HEK293 (cell line): ENCODE results near the gene BTBD2.

Experiments
- BCL11B ChIP-seq: fragments of 450-650 bp; formaldehyde crosslinking; IDR thresholded peaks from 2 replicates; pipeline ENCODE4 v1.5.1; 2016; ENCODE audit warnings: low read depth, missing biosample characterization, missing genetic modification characterization
- MYNN ChIP-seq: fragments of 450-650 bp; formaldehyde crosslinking; IDR thresholded peaks from 2 replicates; pipeline ENCODE4 v1.5.1; 2016; ENCODE audit warnings: missing biosample characterization, missing genetic modification characterization, borderline replicate concordance
- SP7 ChIP-seq: fragments of 450-650 bp; formaldehyde crosslinking; IDR thresholded peaks from 2 replicates; pipeline ENCODE4 v1.5.1; 2016; ENCODE audit warnings: missing biosample characterization, missing genetic modification characterization
- YY1 ChIP-seq: fragments of 450-650 bp; formaldehyde crosslinking; IDR thresholded peaks from 2 replicates; pipeline ENCODE4 v1.5.1; 2018; ENCODE audit warnings: missing biosample characterization, missing genetic modification characterization
- ZBTB21 ChIP-seq: fragments of 450-650 bp; formaldehyde crosslinking; IDR thresholded peaks from 2 replicates; pipeline ENCODE4 v1.5.1; 2017; ENCODE audit warnings: missing biosample characterization, missing genetic modification characterization
- ZFHX2 ChIP-seq: fragments of 450-650 bp; formaldehyde crosslinking; conservative IDR thresholded peaks from 2 replicates; pipeline ENCODE4 v1.5.1; 2016; ENCODE audit warnings: missing biosample characterization, missing genetic modification characterization
- ZNF112 ChIP-seq: fragments of 450-650 bp; formaldehyde crosslinking; IDR thresholded peaks from 2 replicates; pipeline ENCODE4 v1.5.0; 2017; ENCODE audit warnings: missing biosample characterization, missing genetic modification characterization
- ZNF133 ChIP-seq: fragments of 450-650 bp; formaldehyde crosslinking; IDR thresholded peaks from 2 replicates; pipeline ENCODE4 v1.5.1; 2016; ENCODE audit warnings: missing biosample characterization, missing genetic modification characterization
- ZNF140 ChIP-seq: fragments of 450-650 bp; formaldehyde crosslinking; IDR thresholded peaks from 2 replicates; pipeline ENCODE4 v1.5.1; 2016; ENCODE audit warnings: missing biosample characterization, missing genetic modification characterization
- ZNF19 ChIP-seq: fragments of 450-650 bp; formaldehyde crosslinking; IDR thresholded peaks from 2 replicates; pipeline ENCODE4; 2016; ENCODE audit warnings: missing biosample characterization, missing genetic modification characterization, low read depth
- ZNF223 ChIP-seq: fragments of 450-650 bp; formaldehyde crosslinking; IDR thresholded peaks from 2 replicates; pipeline ENCODE4 v1.5.1; 2016; ENCODE audit warnings: missing biosample characterization, missing genetic modification characterization
- ZNF302 ChIP-seq: fragments of 450-650 bp; formaldehyde crosslinking; IDR thresholded peaks from 2 replicates; pipeline ENCODE4 v1.5.1; 2016; ENCODE audit warnings: missing biosample characterization, missing genetic modification characterization, low read depth
- ZNF350 ChIP-seq: fragments of 450-650 bp; formaldehyde crosslinking; IDR thresholded peaks from 2 replicates; pipeline ENCODE4 v1.5.0; 2017; ENCODE audit warnings: missing biosample characterization, mild to moderate bottlenecking, missing genetic modification characterization
- ZNF37A ChIP-seq: fragments of 450-650 bp; IDR thresholded peaks from 2 replicates; pipeline ENCODE4 v1.5.1; 2018; ENCODE audit warnings: missing biosample characterization, missing genetic modification characterization
- ZNF394 ChIP-seq: fragments of 450-650 bp; formaldehyde crosslinking; IDR thresholded peaks from 2 replicates; pipeline ENCODE4 v1.5.1; 2016; ENCODE audit warnings: missing biosample characterization, missing genetic modification characterization, mild to moderate bottlenecking, moderate library complexity, borderline replicate concordance
- ZNF426 ChIP-seq: fragments of 450-650 bp; formaldehyde crosslinking; IDR thresholded peaks from 2 replicates; pipeline ENCODE4 v1.5.1; 2017; ENCODE audit warnings: missing biosample characterization, missing genetic modification characterization, mild to moderate bottlenecking, inconsistent platforms, moderate library complexity
- ZNF433 ChIP-seq: fragments of 450-650 bp; formaldehyde crosslinking; IDR thresholded peaks from 2 replicates; pipeline ENCODE4 v1.5.1; 2016; ENCODE audit warnings: missing biosample characterization, missing genetic modification characterization, low read depth
- ZNF610 ChIP-seq: fragments of 450-650 bp; formaldehyde crosslinking; IDR thresholded peaks from 2 replicates; pipeline ENCODE4 v1.5.1; 2016; ENCODE audit warnings: missing biosample characterization, missing genetic modification characterization, borderline replicate concordance
- ZNF623 ChIP-seq: fragments of 450-650 bp; formaldehyde crosslinking; IDR thresholded peaks from 2 replicates; pipeline ENCODE4 v1.5.1; 2016; ENCODE audit warnings: missing biosample characterization, missing genetic modification characterization
- ZNF791 ChIP-seq: fragments of 450-650 bp; formaldehyde crosslinking; IDR thresholded peaks from 2 replicates; pipeline ENCODE4 v1.5.1; 2016; ENCODE audit warnings: missing biosample characterization, missing genetic modification characterization
- ZNF830 ChIP-seq: fragments of 450-650 bp; IDR thresholded peaks from 2 replicates; pipeline ENCODE4 v1.5.0; 2018; ENCODE audit warnings: missing biosample characterization, missing genetic modification characterization, low read depth, mild to moderate bottlenecking, moderate library complexity
- TF ChIP-seq, protein P1 (sequence below): fragments of 450-650 bp; formaldehyde crosslinking; IDR thresholded peaks from 2 replicates; pipeline ENCODE4 v1.5.1; 2017; ENCODE audit warnings: missing biosample characterization, mild to moderate bottlenecking, missing genetic modification characterization, moderate library complexity
- TF ChIP-seq, protein P2 (sequence below): fragments of 450-650 bp; formaldehyde crosslinking; IDR thresholded peaks from 2 replicates; pipeline ENCODE4 v1.5.1; 2017; ENCODE audit warnings: missing biosample characterization, missing genetic modification characterization
- TF ChIP-seq, protein P3 (sequence below): fragments of 450-650 bp; formaldehyde crosslinking; IDR thresholded peaks from 2 replicates; pipeline ENCODE4 v1.5.1; 2016; ENCODE audit warnings: missing biosample characterization, missing genetic modification characterization
- TF ChIP-seq, protein P4 (sequence below): fragments of 450-650 bp; formaldehyde crosslinking; IDR thresholded peaks from 2 replicates; pipeline ENCODE4 v1.5.1; 2016; ENCODE audit warnings: missing biosample characterization, missing genetic modification characterization
- TF ChIP-seq, protein P5 (sequence below): fragments of 450-650 bp; formaldehyde crosslinking; conservative IDR thresholded peaks from 2 replicates; pipeline ENCODE4 v1.5.1; 2016; ENCODE audit warnings: low read depth, missing biosample characterization, missing genetic modification characterization

BTBD2 gene

DNA sequence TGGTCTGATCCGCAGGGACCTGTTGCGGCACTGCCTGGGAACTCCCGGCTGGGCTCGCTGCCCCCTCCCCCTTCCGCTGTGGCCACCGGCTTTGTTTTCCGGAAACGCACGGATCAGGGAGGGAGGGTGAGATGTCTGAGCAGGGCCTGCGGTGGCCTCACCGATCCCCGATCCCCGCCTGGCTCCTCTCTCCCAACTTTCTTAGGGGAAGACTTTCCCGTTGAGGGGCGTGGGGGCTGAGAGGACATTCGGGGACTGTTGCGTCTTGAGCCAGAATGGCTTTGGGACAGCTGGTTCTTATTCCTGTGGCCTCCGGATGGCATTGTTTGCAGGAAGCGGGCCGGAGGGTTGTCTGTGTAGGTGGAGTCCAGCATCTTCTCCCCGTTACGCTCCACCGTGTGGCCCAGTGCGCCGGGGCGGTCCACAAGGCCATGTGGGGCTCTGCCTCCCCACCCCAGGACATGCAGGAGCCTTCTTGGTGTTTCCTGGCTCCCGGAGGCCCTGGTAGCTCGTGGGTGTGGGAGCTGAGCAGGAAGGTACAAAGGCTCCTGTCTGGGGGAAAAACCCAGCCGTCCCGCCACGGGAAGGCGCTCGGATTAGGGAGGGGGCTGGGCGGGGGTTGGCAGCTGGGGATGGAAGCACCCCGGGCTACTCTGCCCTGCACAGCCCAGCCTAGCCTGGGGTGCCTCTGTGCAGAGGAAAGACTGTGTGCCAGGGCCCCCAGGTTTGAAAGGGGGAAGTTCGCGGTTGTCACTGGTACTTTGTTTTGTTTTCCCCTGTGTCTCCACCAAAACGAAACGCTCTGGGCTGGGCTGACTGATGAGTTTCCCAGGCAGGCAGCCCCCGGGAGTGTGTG lies 73.2 kb downstream of the BTBD2 start (continued):
- TF ChIP-seq, protein P1, sequence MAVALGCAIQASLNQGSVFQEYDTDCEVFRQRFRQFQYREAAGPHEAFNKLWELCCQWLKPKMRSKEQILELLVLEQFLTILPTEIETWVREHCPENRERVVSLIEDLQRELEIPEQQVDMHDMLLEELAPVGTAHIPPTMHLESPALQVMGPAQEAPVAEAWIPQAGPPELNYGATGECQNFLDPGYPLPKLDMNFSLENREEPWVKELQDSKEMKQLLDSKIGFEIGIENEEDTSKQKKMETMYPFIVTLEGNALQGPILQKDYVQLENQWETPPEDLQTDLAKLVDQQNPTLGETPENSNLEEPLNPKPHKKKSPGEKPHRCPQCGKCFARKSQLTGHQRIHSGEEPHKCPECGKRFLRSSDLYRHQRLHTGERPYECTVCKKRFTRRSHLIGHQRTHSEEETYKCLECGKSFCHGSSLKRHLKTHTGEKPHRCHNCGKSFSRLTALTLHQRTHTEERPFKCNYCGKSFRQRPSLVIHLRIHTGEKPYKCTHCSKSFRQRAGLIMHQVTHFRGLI: peak; percentile 76
- no peak for TF ChIP-seq ZNF133 (tag by site-specific recombination)
- no peak for TF ChIP-seq ZNF830 (tag by site-specific recombination)
- TF ChIP-seq ZBTB21: no peak
- no peak for TF ChIP-seq ZNF623 (tag by site-specific recombination)
- no peak for TF ChIP-seq ZNF394 (tag by site-specific recombination)
- TF ChIP-seq, protein P2, sequence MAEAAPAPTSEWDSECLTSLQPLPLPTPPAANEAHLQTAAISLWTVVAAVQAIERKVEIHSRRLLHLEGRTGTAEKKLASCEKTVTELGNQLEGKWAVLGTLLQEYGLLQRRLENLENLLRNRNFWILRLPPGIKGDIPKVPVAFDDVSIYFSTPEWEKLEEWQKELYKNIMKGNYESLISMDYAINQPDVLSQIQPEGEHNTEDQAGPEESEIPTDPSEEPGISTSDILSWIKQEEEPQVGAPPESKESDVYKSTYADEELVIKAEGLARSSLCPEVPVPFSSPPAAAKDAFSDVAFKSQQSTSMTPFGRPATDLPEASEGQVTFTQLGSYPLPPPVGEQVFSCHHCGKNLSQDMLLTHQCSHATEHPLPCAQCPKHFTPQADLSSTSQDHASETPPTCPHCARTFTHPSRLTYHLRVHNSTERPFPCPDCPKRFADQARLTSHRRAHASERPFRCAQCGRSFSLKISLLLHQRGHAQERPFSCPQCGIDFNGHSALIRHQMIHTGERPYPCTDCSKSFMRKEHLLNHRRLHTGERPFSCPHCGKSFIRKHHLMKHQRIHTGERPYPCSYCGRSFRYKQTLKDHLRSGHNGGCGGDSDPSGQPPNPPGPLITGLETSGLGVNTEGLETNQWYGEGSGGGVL (tag by site-specific recombination): peak; percentile 15; the same call in 1 of the 2 replicates
- no peak for TF ChIP-seq ZNF426 (tag by site-specific recombination)
- TF ChIP-seq ZFHX2 (tag by site-specific recombination): peak; percentile 2; the same call in 1 of the 2 replicates
- no peak for TF ChIP-seq ZNF112 (tag by site-specific recombination)
- TF ChIP-seq ZNF223 (tag by site-specific recombination): no peak
- no peak for TF ChIP-seq YY1
- TF ChIP-seq, protein P3, sequence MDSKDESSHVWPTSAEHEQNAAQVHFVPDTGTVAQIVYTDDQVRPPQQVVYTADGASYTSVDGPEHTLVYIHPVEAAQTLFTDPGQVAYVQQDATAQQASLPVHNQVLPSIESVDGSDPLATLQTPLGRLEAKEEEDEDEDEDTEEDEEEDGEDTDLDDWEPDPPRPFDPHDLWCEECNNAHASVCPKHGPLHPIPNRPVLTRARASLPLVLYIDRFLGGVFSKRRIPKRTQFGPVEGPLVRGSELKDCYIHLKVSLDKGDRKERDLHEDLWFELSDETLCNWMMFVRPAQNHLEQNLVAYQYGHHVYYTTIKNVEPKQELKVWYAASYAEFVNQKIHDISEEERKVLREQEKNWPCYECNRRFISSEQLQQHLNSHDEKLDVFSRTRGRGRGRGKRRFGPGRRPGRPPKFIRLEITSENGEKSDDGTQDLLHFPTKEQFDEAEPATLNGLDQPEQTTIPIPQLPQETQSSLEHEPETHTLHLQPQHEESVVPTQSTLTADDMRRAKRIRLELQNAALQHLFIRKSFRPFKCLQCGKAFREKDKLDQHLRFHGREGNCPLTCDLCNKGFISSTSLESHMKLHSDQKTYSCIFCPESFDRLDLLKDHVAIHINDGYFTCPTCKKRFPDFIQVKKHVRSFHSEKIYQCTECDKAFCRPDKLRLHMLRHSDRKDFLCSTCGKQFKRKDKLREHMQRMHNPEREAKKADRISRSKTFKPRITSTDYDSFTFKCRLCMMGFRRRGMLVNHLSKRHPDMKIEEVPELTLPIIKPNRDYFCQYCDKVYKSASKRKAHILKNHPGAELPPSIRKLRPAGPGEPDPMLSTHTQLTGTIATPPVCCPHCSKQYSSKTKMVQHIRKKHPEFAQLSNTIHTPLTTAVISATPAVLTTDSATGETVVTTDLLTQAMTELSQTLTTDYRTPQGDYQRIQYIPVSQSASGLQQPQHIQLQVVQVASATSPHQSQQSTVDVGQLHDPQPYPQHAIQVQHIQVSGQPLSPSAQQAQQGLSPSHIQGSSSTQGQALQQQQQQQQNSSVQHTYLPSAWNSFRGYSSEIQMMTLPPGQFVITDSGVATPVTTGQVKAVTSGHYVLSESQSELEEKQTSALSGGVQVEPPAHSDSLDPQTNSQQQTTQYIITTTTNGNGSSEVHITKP (tag by site-specific recombination): 0 out of 2 replicates have a peak, but pooled peaks have one; percentile 46
- no peak for TF ChIP-seq ZNF610 (tag by site-specific recombination)
- no peak for TF ChIP-seq MYNN (tag by site-specific recombination)
- no peak for TF ChIP-seq ZNF302
- peak; percentile 41 for TF ChIP-seq SP7 (tag by site-specific recombination)
- TF ChIP-seq ZNF140 (tag by site-specific recombination): no peak
- TF ChIP-seq, protein P4, sequence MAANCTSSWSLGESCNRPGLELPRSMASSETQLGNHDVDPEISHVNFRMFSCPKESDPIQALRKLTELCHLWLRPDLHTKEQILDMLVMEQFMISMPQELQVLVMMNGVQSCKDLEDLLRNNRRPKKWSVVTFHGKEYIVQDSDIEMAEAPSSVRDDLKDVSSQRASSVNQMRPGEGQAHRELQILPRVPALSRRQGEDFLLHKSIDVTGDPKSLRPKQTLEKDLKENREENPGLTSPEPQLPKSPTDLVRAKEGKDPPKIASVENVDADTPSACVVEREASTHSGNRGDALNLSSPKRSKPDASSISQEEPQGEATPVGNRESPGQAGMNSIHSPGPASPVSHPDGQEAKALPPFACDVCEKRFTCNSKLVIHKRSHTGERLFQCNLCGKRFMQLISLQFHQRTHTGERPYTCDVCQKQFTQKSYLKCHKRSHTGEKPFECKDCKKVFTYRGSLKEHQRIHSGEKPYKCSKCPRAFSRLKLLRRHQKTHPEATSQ: no peak
- 0 out of 2 replicates have a peak, but pooled peaks have one; percentile 2 for TF ChIP-seq ZNF433 (tag by site-specific recombination)
- TF ChIP-seq ZNF19 (tag by site-specific recombination): no peak
- TF ChIP-seq ZNF350 (tag by site-specific recombination): no peak
- no peak for TF ChIP-seq ZNF37A
- no peak for TF ChIP-seq BCL11B
- no peak for TF ChIP-seq ZNF791 (tag by site-specific recombination)
- TF ChIP-seq, protein P5, sequence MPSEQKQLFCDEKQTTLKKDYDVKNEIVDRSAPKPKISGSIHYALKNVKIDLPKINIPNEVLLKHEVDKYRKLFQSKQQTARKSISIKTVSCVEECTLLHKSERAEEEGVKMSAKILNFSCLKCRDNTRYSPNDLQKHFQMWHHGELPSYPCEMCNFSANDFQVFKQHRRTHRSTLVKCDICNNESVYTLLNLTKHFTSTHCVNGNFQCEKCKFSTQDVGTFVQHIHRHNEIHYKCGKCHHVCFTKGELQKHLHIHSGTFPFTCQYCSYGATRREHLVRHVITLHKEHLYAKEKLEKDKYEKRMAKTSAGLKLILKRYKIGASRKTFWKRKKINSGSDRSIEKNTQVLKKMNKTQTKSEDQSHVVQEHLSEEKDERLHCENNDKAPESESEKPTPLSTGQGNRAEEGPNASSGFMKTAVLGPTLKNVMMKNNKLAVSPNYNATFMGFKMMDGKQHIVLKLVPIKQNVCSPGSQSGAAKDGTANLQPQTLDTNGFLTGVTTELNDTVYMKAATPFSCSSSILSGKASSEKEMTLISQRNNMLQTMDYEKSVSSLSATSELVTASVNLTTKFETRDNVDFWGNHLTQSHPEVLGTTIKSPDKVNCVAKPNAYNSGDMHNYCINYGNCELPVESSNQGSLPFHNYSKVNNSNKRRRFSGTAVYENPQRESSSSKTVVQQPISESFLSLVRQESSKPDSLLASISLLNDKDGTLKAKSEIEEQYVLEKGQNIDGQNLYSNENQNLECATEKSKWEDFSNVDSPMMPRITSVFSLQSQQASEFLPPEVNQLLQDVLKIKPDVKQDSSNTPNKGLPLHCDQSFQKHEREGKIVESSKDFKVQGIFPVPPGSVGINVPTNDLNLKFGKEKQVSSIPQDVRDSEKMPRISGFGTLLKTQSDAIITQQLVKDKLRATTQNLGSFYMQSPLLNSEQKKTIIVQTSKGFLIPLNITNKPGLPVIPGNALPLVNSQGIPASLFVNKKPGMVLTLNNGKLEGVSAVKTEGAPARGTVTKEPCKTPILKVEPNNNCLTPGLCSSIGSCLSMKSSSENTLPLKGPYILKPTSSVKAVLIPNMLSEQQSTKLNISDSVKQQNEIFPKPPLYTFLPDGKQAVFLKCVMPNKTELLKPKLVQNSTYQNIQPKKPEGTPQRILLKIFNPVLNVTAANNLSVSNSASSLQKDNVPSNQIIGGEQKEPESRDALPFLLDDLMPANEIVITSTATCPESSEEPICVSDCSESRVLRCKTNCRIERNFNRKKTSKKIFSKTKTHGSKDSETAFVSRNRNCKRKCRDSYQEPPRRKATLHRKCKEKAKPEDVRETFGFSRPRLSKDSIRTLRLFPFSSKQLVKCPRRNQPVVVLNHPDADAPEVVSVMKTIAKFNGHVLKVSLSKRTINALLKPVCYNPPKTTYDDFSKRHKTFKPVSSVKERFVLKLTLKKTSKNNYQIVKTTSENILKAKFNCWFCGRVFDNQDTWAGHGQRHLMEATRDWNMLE: no peak
